ENCODE measurements around the gene RPRD1B. TPM values are rescaled to one million over a fixed set of nuclear protein-coding genes. Genes with fewer than 3 reads are reported as not detected.
A peak's percentile ranks its signal among the peaks of the same experiment; 100 is the strongest.

RPRD1B gene
- polyA plus RNA-seq, 3 donors: 3.6 to 12.3 (median 4.7) TPM

DNA sequence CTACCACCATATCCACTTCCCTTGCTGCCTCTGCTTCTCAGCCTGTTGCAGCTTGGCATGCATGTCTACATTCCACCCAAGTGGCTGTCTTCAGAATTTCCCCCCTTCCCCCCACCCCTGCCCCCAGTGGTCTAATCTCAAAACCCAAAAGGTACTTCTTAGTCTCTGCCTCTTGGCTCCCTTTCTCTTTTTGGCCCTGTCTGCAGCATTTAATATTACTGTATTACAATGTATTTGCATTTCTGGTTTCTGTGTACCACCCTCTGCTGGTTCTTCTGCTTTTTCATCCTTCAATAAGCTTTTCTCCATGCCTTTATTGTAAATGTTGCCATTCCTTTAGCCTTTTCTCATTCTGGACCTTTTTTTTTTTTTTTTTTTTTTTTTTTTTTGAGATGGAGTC, 43.0 kb downstream of the RPRD1B start:
- H3K27ac ChIP-seq (ENCODE audit: low read depth in 1 of 2, low read length in 2 of 2): no peak overlapping the region
- peak overlapping the region in 2 of 7 donors; percentile 8 to 58 for H3K27ac Mint-ChIP-seq
- H3K4me1 Mint-ChIP-seq: peaks cover 2% of the 10 kb centered on the region
- no peaks in the 10 kb centered on the region for H3K27me3 ChIP-seq (ENCODE audit: control insufficient read depth in 2 of 2, insufficient read depth in 2 of 2, low read length in 2 of 2)
- H3K9me3 ChIP-seq (replicated peaks in 1 of 2; ENCODE audit: control insufficient read depth in 1 of 2, insufficient read depth in 1 of 2, low read length in 2 of 2): no peaks in the 10 kb centered on the region
- H3K27me3 Mint-ChIP-seq (ENCODE audit: low read depth in 3 of 3): no peaks in the 10 kb centered on the region
- no peak overlapping the region for H3K9ac ChIP-seq (ENCODE audit: insufficient read depth, low read length, poor library complexity, severe bottlenecking)
- no peak for DNase-seq
- H3K79me2 ChIP-seq (ENCODE audit: insufficient read depth, low read length): peaks cover 33% of the 10 kb centered on the region
- no peak overlapping the region for H3K4me3 Mint-ChIP-seq
- intact Hi-C loops (cut with micrococcal nuclease): loop anchor here in 1 of 2 donors (5.0 kb wide), 1 partner anchor 36 kb away; no protein-coding TSS in a partner anchor
- no peak overlapping the region for H2AFZ ChIP-seq (ENCODE audit: insufficient read depth, low read depth, low read length, poor library complexity, severe bottlenecking)
- H3K9me3 Mint-ChIP-seq: peaks cover 0 to 4% (median 2%) of the 10 kb centered on the region in 7 donors
- no peak overlapping the region for H3K4me3 ChIP-seq (replicated peaks in 1 of 3; ENCODE audit: low read depth in 2 of 3, low read length in 3 of 3)
- peaks cover 70 to 84% of the 10 kb centered on the region in 2 donors for H3K36me3 Mint-ChIP-seq
- H3K4me2 ChIP-seq (replicated peaks; ENCODE audit: extremely low read depth, low read length, poor library complexity, severe bottlenecking): no peak overlapping the region
- H4K20me1 ChIP-seq (ENCODE audit: insufficient read depth, low read length): peaks cover 13% of the 10 kb centered on the region
- no peaks in the 10 kb centered on the region for H3K4me1 ChIP-seq (ENCODE audit: control insufficient read depth in 1 of 2, insufficient read depth in 2 of 2, low read length in 2 of 2)
- TF ChIP-seq, protein P1, sequence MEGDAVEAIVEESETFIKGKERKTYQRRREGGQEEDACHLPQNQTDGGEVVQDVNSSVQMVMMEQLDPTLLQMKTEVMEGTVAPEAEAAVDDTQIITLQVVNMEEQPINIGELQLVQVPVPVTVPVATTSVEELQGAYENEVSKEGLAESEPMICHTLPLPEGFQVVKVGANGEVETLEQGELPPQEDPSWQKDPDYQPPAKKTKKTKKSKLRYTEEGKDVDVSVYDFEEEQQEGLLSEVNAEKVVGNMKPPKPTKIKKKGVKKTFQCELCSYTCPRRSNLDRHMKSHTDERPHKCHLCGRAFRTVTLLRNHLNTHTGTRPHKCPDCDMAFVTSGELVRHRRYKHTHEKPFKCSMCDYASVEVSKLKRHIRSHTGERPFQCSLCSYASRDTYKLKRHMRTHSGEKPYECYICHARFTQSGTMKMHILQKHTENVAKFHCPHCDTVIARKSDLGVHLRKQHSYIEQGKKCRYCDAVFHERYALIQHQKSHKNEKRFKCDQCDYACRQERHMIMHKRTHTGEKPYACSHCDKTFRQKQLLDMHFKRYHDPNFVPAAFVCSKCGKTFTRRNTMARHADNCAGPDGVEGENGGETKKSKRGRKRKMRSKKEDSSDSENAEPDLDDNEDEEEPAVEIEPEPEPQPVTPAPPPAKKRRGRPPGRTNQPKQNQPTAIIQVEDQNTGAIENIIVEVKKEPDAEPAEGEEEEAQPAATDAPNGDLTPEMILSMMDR (IDR thresholded peaks at IDR 0.05): no peak
- H3K36me3 ChIP-seq (replicated peaks in 1 of 2; ENCODE audit: control insufficient read depth in 1 of 2, insufficient read depth in 2 of 2, low read length in 2 of 2): peaks cover 21 to 94% of the 10 kb centered on the region in 2 donors

DNA sequence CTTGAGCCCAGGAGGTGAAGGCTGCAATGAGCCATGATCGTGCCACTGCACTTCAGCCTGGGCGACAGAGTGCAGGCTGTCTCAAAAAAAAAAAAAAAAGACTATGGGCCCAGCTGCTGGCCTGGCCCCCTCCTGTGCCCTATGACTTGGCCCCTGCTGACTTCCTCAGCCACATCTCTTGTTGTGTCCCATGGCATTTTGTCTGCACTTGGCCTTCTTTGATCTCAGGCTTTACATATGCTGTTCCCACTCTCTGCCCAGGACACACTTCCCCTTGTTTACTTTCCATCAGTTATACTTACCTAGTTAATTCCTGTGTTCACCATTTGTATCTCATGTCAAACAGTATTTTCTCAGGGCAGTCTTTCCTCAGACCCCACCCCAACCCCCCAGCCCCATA, 44.5 kb downstream of the RPRD1B start:
- Histone ChIP-seq H3K4me2 (replicated peaks; ENCODE audit: extremely low read depth, low read length, poor library complexity, severe bottlenecking) (no peak overlapping the region), H3K27me3 (ENCODE audit: control insufficient read depth in 2 of 2, insufficient read depth in 2 of 2, low read length in 2 of 2) (no peaks in the 10 kb centered on the region), H3K79me2 (ENCODE audit: insufficient read depth, low read length) (peaks cover 41% of the 10 kb centered on the region), H2AFZ (ENCODE audit: insufficient read depth, low read depth, low read length, poor library complexity, severe bottlenecking) (no peak overlapping the region), H3K27ac (ENCODE audit: low read depth in 1 of 2, low read length in 2 of 2) (no peak overlapping the region), H3K9me3 (replicated peaks in 1 of 2; ENCODE audit: control insufficient read depth in 1 of 2, insufficient read depth in 1 of 2, low read length in 2 of 2) (no peaks in the 10 kb centered on the region), H3K4me1 (ENCODE audit: control insufficient read depth in 1 of 2, insufficient read depth in 2 of 2, low read length in 2 of 2) (no peaks in the 10 kb centered on the region), H4K20me1 (ENCODE audit: insufficient read depth, low read length) (peaks cover 13% of the 10 kb centered on the region), H3K4me3 (replicated peaks in 1 of 3; ENCODE audit: low read depth in 2 of 3, low read length in 3 of 3) (no peak overlapping the region), H3K36me3 (replicated peaks in 1 of 2; ENCODE audit: control insufficient read depth in 1 of 2, insufficient read depth in 2 of 2, low read length in 2 of 2) (peaks cover 25 to 94% of the 10 kb centered on the region in 2 donors), H3K9ac (ENCODE audit: insufficient read depth, low read length, poor library complexity, severe bottlenecking) (no peak overlapping the region)
- Mint-ChIP-seq H3K4me3 (no peak overlapping the region), H3K4me1 (peaks cover 2% of the 10 kb centered on the region), H3K27ac (peak overlapping the region in 2 of 7 donors; percentile 59 to 86), H3K36me3 (peaks cover 76 to 85% of the 10 kb centered on the region in 2 donors), H3K9me3 (peaks cover 0 to 4% (median 2%) of the 10 kb centered on the region in 7 donors), H3K27me3 (ENCODE audit: low read depth in 3 of 3) (no peaks in the 10 kb centered on the region)
- DNase-seq: no peak
- TF ChIP-seq, protein P1 (IDR thresholded peaks at IDR 0.05): no peak
- intact Hi-C loops (cut with micrococcal nuclease): loop anchor here in 1 of 2 donors (5.0 kb wide), 1 partner anchor 34 kb away; no protein-coding TSS in a partner anchor
- WGBS (ENCODE audit: insufficient coverage): 94% methylated on average over 2 of the region's 2 CpGs
